GM23248 (cell line): ENCODE measurements around the gene PPP1R15B.

Source experiments
- EZH2 ChIP-seq: fragments of 200-600 bp; sonication (generic); IDR thresholded peaks from 2 replicates; pipeline ENCODE4 v1.6.1; 2018; ENCODE audit warnings: antibody characterized with exemption, mild to moderate bottlenecking; ENCODE audit not compliant: insufficient read depth, poor library complexity, severe bottlenecking
- EZH2phosphoT487 ChIP-seq: fragments of 200-600 bp; sonication (generic); IDR thresholded peaks from 2 replicates; pipeline ENCODE4 v1.6.1; 2018; ENCODE audit warnings: antibody characterized with exemption, moderate library complexity, mild to moderate bottlenecking, low read depth; ENCODE audit not compliant: insufficient read depth

GRCh38 chr1:204456826-204457442 lies 45.3 kb upstream of the PPP1R15B start:
- TF ChIP-seq EZH2 (no peak), EZH2phosphoT487 (no peak)
